Gastroesophageal sphincter (tissue), 4 donors: ENCODE results near the gene MOCOS. TPM values are rescaled to one million over a fixed set of nuclear protein-coding genes. Genes with fewer than 3 reads are reported as not detected.

Experiments
- ATAC-seq: fragments of 150-250 bp; one replicate; pipeline ENCODE4 v1.9.1; 2016; ENCODE audit warnings: mild to moderate bottlenecking, moderate library complexity
- H3K27ac ChIP-seq, 4 donors: fragments of 200-600 bp; sonication (generic) in 3 of 4; 1 replicate in 3 of 4; 2 replicates in 1 of 4; pipeline ENCODE4 v1.5.1; 2016 to 2019
- H3K27me3 ChIP-seq: fragments of 200-600 bp; sonication (generic); one replicate; pipeline ENCODE4 v1.5.1; 2019
- H3K36me3 ChIP-seq, 2 donors: fragments of 200-600 bp; sonication (generic); one replicate each; pipeline ENCODE4 v1.5.1; 2019; ENCODE audit warnings: control low read depth in 1 of 2
- H3K4me1 ChIP-seq, 3 donors: fragments of 200-600 bp; sonication (generic); 1 replicate in 2 of 3; 2 replicates in 1 of 3; pipeline ENCODE4 v1.5.1; 2016 to 2019; ENCODE audit warnings: control low read depth in 2 of 3
- H3K4me3 ChIP-seq, 2 donors: fragments of 200-600 bp; sonication (generic); one replicate each; pipeline ENCODE4 v1.5.1; 2019; ENCODE audit warnings: mild to moderate bottlenecking in 1 of 2, moderate library complexity in 1 of 2
- H3K9me3 ChIP-seq, 3 donors: fragments of 200-600 bp; sonication (generic); one replicate each; pipeline ENCODE4 v1.5.1; 2017 to 2019; ENCODE audit warnings: control low read depth in 2 of 3
- EP300 ChIP-seq: sonication (generic); formaldehyde crosslinking; IDR thresholded peaks from one replicate; pipeline ENCODE4 v1.6.1; 2017; ENCODE audit warnings: antibody characterized with exemption, mild to moderate bottlenecking
- POLR2A ChIP-seq, 2 donors: fragments of 450-650 bp; IDR thresholded peaks; one replicate each; pipeline ENCODE4 v1.6.1; 2017; ENCODE audit warnings: antibody characterized with exemption in 2 of 2, mild to moderate bottlenecking in 2 of 2, moderate library complexity in 1 of 2
- POLR2AphosphoS5 ChIP-seq: sonication (generic); formaldehyde crosslinking; IDR thresholded peaks from one replicate; pipeline ENCODE4 v1.6.1; 2017; ENCODE audit warnings: antibody characterized with exemption
- WGBS, 2 donors: methylation state at CpG; one replicate each; pipeline ENCODE4 v1.1.5; 2018; ENCODE audit warnings: low coverage in 1 of 2; 5-methylcytosine and 5-hydroxymethylcytosine counted together
- total RNA-seq, 4 donors: library from RNA; depleted of rRNA; stranded (reverse); fragments of >200 nt; gene quantifications; one replicate each; pipeline ENCODE4 v1.1.0, GENCODE V29; 2016
- TF ChIP-seq, protein P1 (sequence below), 4 experiments: fragments of 200-600 bp in 2 of 4; fragments of 450-650 bp in 2 of 4; sonication (generic) in 1 of 4; IDR thresholded peaks; one replicate each; pipeline ENCODE4 v1.5.1; 2017 to 2019; ENCODE audit warnings: antibody characterized with exemption in 4 of 4, mild to moderate bottlenecking in 2 of 4, moderate library complexity in 2 of 4

MOCOS gene
- total RNA-seq, 4 donors from 2014 or later, result 1.3 to 2.1 (median 1.7) TPM

DNA sequence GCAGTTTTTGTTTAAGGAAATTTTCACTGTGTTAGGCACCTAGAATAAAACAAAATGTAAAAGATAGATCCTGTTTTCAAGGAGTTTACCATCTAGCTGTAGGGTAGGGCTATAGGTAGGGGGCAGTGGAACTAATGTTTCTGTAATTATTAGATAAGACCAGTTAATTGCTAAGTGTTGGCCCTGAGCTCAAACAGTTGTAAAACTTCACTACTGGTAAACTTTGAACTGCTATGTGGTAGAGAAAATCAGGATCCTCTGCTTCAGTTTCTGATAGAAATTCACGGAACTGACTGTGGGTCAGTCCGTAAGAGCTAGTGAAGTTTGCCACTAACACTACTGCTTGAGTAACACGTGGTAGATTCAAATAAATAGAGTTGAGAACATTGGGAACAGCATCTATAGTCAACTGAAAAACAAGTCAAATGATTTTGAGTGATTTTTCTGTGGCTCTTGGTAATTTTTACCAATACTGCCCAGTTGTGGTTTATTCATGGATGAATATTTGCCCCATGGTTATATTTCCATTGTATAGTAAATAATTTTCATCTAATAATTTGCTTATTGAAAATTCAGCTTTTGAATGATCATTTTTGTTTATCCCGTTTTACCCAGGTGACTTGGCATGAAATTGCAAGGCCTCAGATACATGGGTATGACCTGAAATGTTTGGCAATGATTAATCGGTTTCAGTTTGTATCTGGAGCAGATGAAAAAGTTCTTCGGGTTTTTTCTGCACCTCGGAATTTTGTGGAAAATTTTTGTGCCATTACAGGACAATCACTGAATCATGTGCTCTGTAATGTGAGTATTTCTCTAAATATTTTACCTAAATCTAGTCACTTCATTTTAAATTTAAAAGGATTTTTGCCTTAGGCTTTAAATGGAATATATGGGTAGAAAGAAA lies 31.2 kb upstream of the MOCOS start:
- Histone ChIP-seq H3K9me3 (no peaks in the 10 kb centered on the region), H3K4me1 (peaks cover 0 to 11% (median 0%) of the 10 kb centered on the region in 3 donors), H3K36me3 (peaks cover 6 to 99% of the 10 kb centered on the region in 2 donors), H3K4me3 (no peak overlapping the region), H3K27me3 (no peaks in the 10 kb centered on the region), H3K27ac (no peak overlapping the region)
- WGBS, 2 donors, result 93 to 95% methylated on average over 6 to 7 of the region's 7 CpGs
- ATAC-seq, result no peak
- TF ChIP-seq POLR2AphosphoS5 (no peak), EP300 (no peak), POLR2A (IDR thresholded peaks at IDR 0.05) (no peak)

DNA sequence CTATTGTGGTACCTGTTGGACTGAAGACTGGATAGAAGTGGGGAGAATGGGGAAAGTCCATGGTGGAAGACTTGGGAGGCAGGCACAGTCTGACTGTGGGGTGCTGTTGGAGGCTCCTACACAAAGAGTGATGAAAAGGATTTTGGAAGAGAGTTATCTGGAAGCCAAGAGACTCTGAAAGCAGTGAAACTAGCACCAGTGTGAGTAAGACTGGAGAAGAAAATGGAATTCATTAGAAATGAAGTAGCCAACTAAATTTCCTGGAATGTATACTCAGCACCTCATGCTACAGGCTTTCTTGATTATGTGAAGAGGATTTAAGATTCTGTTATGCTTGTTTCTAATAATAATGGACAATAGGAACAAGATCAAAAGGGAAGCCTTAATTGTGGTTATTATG lies 29.9 kb upstream of the MOCOS start:
- H3K4me1 ChIP-seq, result peaks cover 0 to 11% (median 0%) of the 10 kb centered on the region in 3 donors
- ATAC-seq, result no peak
- TF ChIP-seq EP300, result no peak
- TF ChIP-seq, protein P1, sequence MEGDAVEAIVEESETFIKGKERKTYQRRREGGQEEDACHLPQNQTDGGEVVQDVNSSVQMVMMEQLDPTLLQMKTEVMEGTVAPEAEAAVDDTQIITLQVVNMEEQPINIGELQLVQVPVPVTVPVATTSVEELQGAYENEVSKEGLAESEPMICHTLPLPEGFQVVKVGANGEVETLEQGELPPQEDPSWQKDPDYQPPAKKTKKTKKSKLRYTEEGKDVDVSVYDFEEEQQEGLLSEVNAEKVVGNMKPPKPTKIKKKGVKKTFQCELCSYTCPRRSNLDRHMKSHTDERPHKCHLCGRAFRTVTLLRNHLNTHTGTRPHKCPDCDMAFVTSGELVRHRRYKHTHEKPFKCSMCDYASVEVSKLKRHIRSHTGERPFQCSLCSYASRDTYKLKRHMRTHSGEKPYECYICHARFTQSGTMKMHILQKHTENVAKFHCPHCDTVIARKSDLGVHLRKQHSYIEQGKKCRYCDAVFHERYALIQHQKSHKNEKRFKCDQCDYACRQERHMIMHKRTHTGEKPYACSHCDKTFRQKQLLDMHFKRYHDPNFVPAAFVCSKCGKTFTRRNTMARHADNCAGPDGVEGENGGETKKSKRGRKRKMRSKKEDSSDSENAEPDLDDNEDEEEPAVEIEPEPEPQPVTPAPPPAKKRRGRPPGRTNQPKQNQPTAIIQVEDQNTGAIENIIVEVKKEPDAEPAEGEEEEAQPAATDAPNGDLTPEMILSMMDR (IDR thresholded peaks at IDR 0.05), result no peak
- TF ChIP-seq POLR2AphosphoS5, result no peak
- TF ChIP-seq POLR2A (IDR thresholded peaks at IDR 0.05), result no peak
- H3K4me3 ChIP-seq, result no peak overlapping the region
- H3K27me3 ChIP-seq, result no peaks in the 10 kb centered on the region
- H3K9me3 ChIP-seq, result no peaks in the 10 kb centered on the region
- peak overlapping the region in 3 of 4 donors; percentile 16 to 41 (median 19) for H3K27ac ChIP-seq
- peaks cover 12 to 99% of the 10 kb centered on the region in 2 donors for H3K36me3 ChIP-seq

DNA sequence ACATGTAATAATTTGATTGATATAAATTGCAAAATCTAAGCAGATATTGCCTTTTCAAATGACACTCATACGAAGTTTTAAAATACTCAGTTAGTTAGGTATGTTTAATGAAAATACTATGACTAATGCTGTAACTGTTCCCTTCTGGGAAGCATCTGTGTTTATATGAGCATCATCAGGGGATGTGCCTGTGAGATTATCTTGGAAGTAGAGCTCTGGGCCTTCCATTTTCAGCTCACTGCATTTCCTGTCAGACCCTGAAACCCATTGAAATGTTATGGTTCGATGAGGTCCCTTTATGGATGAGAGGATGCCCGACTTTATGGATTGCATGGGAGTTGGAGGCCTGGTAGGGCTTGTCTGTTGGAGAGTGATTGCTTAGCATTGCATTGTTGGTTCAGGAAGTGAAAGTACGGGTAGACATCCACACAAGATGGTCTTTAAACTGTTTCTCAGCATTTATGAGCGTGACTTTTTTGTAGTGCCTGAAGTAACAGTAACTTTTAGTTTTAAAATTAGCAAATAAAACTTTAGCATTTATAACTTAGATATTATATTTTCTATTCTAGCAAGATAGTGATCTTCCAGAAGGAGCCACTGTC lies 28.9 kb upstream of the MOCOS start:
- Histone ChIP-seq H3K36me3 (peaks cover 12 to 97% of the 10 kb centered on the region in 2 donors), H3K9me3 (no peaks in the 10 kb centered on the region), H3K27me3 (no peaks in the 10 kb centered on the region), H3K4me3 (no peak overlapping the region), H3K27ac (peak overlapping the region in 2 of 4 donors; percentile 18 to 19), H3K4me1 (peaks cover 0 to 11% (median 0%) of the 10 kb centered on the region in 3 donors)
- TF ChIP-seq POLR2A (IDR thresholded peaks at IDR 0.05) (no peak), POLR2AphosphoS5 (peak; percentile 37), EP300 (no peak)
- WGBS, 2 donors, result 74% methylated on average over 4 to 5 of the region's 5 CpGs
- ATAC-seq, result no peak

DNA sequence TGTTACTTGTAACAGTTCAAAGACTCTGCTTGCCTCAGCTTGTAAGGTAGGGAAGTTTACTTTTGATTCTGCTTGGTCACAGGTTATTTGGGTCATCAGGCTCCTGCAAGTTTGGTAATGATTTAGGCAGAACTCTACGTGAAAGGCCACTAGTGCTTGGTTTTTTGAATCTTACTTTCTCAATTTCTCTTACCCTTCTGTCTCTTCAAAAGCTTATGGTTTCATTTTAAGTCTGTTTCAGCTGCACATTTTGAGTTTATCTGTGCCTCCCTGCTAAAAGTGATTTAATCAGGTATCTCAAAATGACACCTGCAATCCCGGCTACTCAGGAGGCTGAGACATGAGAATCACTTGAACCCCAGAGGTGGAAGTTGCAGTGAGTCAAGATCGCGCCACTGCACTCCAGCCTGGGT lies 26.3 kb upstream of the MOCOS start:
- WGBS, 2 donors, result 82 to 87% methylated on average over 3 of the region's 4 CpGs
- no peak for ATAC-seq
- H3K27me3 ChIP-seq, result no peaks in the 10 kb centered on the region
- H3K27ac ChIP-seq, result no peak overlapping the region
- peaks cover 0 to 11% (median 0%) of the 10 kb centered on the region in 3 donors for H3K4me1 ChIP-seq
- TF ChIP-seq, protein P1 (IDR thresholded peaks at IDR 0.05), result no peak
- TF ChIP-seq POLR2A (IDR thresholded peaks at IDR 0.05), result no peak
- TF ChIP-seq EP300, result no peak
- TF ChIP-seq POLR2AphosphoS5, result no peak
- H3K36me3 ChIP-seq, result peaks cover 12 to 98% of the 10 kb centered on the region in 2 donors
- H3K4me3 ChIP-seq, result no peak overlapping the region
- H3K9me3 ChIP-seq, result no peaks in the 10 kb centered on the region

DNA sequence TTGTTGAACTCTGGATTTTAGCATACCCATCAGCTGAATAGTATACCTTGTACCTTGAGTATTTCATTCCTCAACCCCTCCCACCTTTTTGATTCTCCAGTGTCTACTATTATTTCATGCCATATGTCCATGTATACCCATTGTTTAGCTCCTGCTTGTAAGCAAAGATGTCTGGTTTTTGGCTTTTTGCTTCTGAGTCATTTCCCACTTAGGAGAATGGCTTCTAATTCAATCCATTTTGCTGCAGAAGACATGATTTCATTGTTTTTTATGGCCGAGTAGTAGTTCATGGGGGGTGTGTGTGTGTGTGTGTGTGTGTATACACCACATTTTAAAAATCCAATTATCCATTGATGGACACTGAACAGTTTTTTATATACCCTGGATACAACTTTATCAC lies 24.3 kb upstream of the MOCOS start:
- peaks cover 13 to 98% of the 10 kb centered on the region in 2 donors for H3K36me3 ChIP-seq
- H3K4me1 ChIP-seq, result peaks cover 0 to 7% (median 0%) of the 10 kb centered on the region in 3 donors
- H3K4me3 ChIP-seq, result no peak overlapping the region
- TF ChIP-seq POLR2AphosphoS5 (no peak), POLR2A (IDR thresholded peaks at IDR 0.05) (no peak), EP300 (no peak)
- TF ChIP-seq, protein P1 (IDR thresholded peaks at IDR 0.05), result no peak
- H3K9me3 ChIP-seq, result no peaks in the 10 kb centered on the region
- no peak for ATAC-seq
- 60 to 71% methylated on average over 1 of the region's 1 CpG for WGBS, 2 donors
- H3K27ac ChIP-seq, result no peak overlapping the region
- no peaks in the 10 kb centered on the region for H3K27me3 ChIP-seq
